K562 treated with DMSO at 1 percent for 48 hours (cell line): Measurements from ENCODE around the gene RASSF1. TPM values are rescaled to one million over a fixed set of nuclear protein-coding genes. Genes with fewer than 3 reads are reported as not detected.

ENCODE experiments used
- total RNA-seq: library from RNA; unstranded; fragments of 300-600 nt; gene quantifications from 2 replicates; pipeline ENCODE4 v1.2.3, GENCODE V29; 2022; ENCODE audit warnings: low replicate concordance; ENCODE audit errors: extremely low read depth

Gene RASSF1
- total RNA-seq: not detected in 2 replicates

DNA sequence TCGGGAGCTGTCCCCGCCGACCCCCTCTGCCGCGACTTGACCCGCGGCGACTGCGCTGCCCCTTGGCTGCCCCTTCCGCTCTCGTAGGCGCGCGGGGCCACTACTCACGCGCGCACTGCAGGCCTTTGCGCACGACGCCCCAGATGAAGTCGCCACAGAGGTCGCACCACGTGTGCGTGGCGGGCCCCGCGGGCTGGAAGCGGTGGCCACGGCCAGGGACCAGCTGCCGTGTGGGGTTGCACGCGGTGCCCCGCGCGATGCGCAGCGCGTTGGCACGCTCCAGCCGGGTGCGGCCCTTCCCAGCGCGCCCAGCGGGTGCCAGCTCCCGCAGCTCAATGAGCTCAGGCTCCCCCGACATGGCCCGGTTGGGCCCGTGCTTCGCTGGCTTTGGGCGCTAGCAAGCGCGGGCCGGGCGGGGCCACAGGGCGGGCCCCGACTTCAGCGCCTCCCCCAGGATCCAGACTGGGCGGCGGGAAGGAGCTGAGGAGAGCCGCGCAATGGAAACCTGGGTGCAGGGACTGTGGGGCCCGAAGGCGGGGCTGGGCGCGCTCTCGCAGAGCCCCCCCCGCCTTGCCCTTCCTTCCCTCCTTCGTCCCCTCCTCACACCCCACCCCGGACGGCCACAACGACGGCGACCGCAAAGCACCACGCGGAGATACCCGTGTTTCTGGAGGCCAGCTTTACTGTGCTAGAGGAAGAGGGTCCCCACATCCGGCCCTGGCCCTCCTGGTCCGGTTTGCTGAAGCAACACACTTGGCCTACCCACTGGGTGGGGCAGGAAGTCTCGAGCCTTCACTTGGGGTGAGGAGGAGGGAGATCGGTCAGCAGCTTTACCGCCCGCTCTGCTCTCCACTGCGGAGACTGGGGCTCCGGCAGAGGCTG, at the start of gene RASSF1:
TSS of gene RASSF1 (minus strand) at position 389 of the 882 bp plus-strand sequence. CDS start at position 358, 31 bp downstream.

GRCh38 chr3:50358911-50359759, 18.5 kb upstream of the RASSF1 start, which contains the start of gene TMEM115:
Gene TMEM115 (minus strand): TSS chr3:50359521. CDS start chr3:50359063, 458 bp downstream.

DNA sequence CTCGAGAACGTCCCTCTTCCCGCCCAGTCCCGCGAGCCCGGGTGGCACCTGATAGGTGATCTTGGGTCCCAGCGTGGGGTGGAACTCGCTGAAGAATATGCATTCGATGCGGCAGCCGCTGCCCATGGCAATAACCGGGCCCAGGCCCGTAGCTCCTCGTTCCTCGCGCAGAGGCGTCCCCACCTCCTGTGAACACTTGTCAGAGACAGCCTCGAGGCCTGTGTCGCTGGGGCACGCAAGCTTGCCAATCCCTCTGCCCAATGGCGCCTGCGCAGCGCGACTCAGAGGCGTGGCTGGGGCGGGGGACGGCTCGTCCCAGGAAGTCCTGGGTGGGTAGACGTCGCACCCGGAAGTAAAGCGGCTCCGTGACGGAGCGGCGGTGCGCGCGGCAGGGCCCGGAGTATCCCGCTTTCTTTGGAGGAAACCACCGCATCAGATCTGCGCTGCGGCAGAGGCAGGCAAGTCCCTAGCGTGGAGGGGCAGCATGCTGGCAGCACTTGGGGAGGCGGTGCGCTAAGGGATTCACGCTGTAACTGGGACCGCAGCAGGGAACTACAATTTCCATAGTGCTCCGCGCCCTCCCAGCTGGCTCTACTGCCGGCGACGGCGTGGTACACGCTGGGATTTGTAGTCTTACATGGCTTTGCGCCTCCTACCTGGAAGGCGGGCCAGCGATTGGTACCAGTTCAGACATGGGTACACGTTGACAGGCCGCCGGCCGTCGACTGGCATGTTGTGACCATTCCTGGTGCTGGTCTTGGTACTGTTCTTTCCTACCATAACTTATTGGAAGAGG, 10.1 kb upstream of the RASSF1 start, which contains the start of the genes CYB561D2 and NPRL2:
TSS of gene CYB561D2 (plus strand) at position 336 of the 796 bp plus-strand sequence. CDS start 572 bp downstream, outside the sequence.
TSS of gene NPRL2 (minus strand) at position 249 of the 796 bp plus-strand sequence. CDS start at position 126, 123 bp downstream.

DNA sequence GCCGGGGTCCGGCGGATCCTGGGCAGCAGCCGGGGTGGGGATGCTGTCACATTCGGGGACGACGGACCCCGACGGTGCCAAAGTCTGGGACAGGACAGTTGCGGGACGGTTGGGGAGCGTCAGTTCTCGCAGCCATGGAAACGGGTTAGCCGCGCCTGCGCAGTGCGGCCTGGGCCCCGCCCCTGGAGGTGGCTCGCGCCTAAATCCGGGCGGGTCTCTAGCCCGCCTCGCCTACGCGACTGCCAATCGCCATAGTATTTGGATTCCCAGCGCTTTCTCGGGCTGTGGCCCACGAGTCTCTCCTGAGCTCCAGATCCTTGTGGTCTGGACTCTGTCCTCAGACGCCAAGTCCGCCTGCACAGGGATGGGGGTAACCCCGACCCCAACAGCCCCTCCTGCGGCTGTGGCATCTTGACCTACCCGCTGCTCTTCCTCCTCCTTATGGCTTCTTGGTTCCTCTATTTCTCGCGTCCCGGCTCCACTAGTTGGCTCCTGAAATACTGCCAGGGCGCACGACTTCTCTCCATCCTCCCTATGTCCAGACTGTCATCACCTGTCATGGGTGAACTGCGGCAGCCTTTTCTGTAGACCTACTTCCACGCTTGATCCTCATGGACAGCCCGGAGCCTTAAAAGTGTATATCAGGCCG, 5.1 kb upstream of the RASSF1 start, which contains the start of gene ZMYND10:
TSS of gene ZMYND10 (minus strand) at position 147 of the 649 bp plus-strand sequence. CDS start 153 bp downstream, outside the sequence.

GRCh38 chr3:50327943-50328691, 12.5 kb downstream of the RASSF1 start, which contains the start of gene TUSC2:
Gene TUSC2 (minus strand): TSS chr3:50328223. CDS start chr3:50328099, 124 bp downstream.

GRCh38 chr3:50322386-50323091, 18.1 kb downstream of the RASSF1 start, which contains the start of gene HYAL2:
Gene HYAL2 (minus strand): TSS chr3:50322745. CDS start chr3:50320489, 2,256 bp downstream.

DNA sequence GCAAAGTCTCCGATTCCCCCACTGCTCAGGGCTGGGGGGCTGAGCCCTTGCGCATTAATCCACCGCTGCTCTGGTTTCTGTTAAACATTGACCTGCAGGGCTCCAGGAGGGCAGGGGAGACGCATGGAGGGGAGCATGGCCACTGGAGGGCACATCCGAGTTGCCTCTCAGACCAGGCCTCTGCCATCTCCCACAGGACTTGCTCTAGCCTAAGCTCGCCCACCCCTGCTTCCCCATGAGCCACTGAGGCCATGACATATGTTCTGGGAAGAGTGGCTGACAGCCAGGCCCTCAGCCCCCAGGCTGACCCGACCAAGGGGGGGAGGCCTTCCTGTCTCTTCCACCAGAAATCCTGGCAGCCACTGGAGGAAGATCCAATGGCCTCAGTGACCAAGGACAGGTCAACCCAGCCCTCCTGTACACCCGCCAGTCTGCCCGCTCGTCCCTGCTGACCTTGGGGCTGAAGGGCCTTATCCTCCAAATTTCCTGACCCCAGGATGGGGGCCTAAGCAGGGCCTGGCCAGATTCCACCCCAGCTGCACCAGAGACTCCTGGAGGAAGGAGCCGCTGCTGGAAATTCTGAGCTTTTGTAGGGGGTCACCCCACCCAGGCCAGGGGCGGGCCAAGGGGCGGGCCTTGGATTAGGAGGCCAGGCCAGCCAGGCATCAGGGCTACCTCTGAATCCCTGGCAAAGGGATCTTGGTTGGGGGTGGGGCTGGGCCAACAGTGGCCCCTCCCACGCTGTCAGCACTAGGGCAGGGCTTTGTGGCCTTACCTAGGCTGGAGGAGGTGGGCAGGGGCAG, 37.4 kb downstream of the RASSF1 start, which contains the start of gene HYAL1:
TSS of gene HYAL1 (minus strand) at position 562 of the 803 bp plus-strand sequence. CDS start 618 bp downstream, outside the sequence.

DNA sequence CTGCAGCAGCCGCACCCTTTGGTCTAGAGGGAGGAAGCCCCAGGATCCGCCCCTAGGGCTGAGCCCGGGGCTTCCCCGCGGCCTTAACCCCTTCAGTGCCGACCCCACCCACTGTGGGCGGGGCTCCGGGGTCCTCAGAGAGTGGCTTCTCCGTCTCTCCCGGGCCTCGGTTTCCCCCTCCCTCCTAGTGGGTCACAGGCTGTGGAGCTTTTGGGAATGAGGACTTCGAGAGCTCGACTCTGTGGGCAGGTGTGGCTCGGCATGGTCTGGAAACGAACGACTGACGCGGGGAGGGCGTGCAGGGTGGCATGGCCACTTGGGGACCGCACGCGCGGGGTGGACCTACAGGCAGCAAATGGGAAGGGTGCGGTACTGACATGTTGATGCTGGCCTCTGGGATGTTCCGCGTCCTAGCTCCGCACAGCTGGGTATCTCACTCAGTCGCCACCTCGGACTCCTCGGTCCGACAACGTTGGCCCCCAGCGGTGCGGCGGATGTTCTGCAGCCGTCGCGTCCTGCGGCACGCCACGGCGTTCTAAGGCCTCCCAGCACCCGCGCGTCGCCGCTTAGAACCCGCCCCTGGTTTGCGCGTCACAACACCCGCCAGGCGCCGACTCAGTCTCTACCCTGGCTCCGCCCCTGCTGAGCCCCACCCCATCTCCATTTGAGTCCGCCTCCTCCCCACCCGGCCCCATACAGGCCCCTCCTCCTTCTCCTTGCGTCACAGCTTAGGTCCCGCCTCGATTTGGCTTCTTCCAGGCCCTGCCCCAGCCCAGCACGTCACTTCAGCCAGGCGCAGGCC, 41.6 kb downstream of the RASSF1 start, which contains the start of the genes HYAL3 and NAA80:
TSS of gene HYAL3 (minus strand) at position 570 of the 802 bp plus-strand sequence. CDS start 3,803 bp downstream, outside the sequence.
TSS of gene NAA80 (minus strand) at position 570 of the 802 bp plus-strand sequence. CDS start 1,942 bp downstream, outside the sequence.

DNA sequence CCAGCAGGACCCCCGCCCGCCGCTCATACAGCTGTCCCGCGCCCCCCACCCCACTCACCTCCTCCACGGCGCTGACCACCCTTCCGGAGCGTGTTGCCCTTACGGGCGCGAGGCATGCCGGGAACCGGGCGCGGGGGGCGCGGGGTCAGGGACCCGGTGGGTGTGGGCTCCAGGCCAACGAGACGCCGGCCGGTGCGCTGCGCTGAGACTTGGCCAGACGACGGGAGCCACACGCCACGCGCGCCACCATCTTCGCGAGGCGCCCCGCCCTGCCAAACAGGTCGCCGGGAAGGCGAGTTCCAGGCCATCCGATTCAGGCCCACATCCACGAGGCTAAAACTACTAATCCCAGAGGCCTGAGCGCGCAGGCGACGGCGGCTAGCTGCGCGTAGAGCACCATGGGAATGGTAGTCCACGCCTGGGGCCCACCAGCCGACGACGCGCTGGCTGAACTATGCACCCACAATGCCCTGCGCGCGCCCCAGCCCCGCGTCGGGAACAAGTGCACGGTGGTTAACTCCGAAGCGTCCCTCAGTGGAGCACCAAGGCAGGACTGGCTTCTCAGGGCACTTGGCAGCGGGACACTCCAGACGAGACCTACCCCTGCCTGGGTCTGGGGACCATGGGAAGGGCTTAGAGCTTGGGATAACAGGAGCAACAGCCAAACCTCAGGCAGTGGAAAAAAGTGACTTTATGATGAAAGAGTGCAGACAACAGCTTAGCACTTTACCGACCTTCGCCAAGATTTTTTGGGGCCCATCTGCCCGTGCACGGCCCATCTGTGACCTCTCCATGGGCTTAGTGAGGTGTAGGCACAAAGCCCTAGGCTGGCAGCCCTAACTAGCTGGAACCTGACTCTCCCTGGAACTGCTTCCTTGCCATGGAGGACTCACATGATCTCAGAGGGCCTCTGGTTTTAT, 48.2 kb downstream of the RASSF1 start, which contains the start of gene IFRD2:
TSS of gene IFRD2 (minus strand) at position 271 of the 920 bp plus-strand sequence. CDS start at position 116, 155 bp downstream.

Other genes starting within 250 kb of the RASSF1 start
- not detected in 2 replicates for gene SEMA3F, start 185.5 kb downstream of the RASSF1 start, total RNA-seq
- not detected in 2 replicates for gene GNAT1, start 149.2 kb downstream of the RASSF1 start, total RNA-seq
- gene SLC38A3, start 135.6 kb downstream of the RASSF1 start, total RNA-seq: not detected in 2 replicates
- not detected in 2 replicates for gene GNAI2, start 104.6 kb downstream of the RASSF1 start, total RNA-seq
- gene SEMA3B, start 71.7 kb downstream of the RASSF1 start, total RNA-seq: not detected in 2 replicates
- gene LSMEM2, start 61.7 kb downstream of the RASSF1 start, total RNA-seq: not detected in 2 replicates
- gene IFRD2, start 48.4 kb downstream of the RASSF1 start, total RNA-seq: not detected in 2 replicates
- not detected in 2 replicates for gene HYAL3, start 41.4 kb downstream of the RASSF1 start, total RNA-seq
- not detected in 2 replicates for gene NAA80, start 41.4 kb downstream of the RASSF1 start, total RNA-seq
- gene HYAL1, start 37.3 kb downstream of the RASSF1 start, total RNA-seq: not detected in 2 replicates
- gene HYAL2, start 18.1 kb downstream of the RASSF1 start, total RNA-seq: not detected in 2 replicates
- gene TUSC2, start 12.6 kb downstream of the RASSF1 start, total RNA-seq: not detected in 2 replicates
- not detected in 2 replicates for gene ZMYND10, start 4.9 kb upstream of the RASSF1 start, total RNA-seq
- gene NPRL2, start 9.9 kb upstream of the RASSF1 start, total RNA-seq: not detected in 2 replicates
- not detected in 2 replicates for gene CYB561D2, start 10.0 kb upstream of the RASSF1 start, total RNA-seq
- gene TMEM115, start 18.7 kb upstream of the RASSF1 start, total RNA-seq: not detected in 2 replicates
- gene CACNA2D2, start 162.8 kb upstream of the RASSF1 start, total RNA-seq: not detected in 2 replicates
- gene C3orf18, start 226.9 kb upstream of the RASSF1 start, total RNA-seq: not detected in 2 replicates
- not detected in 2 replicates for gene HEMK1, start 228.7 kb upstream of the RASSF1 start, total RNA-seq